Right atrium auricular region (tissue), 2 donors: Measurements from ENCODE around the gene PARVG. TPM values are rescaled to one million over a fixed set of nuclear protein-coding genes. Genes with fewer than 3 reads are reported as not detected.

ENCODE experiments used
- DNase-seq: peaks from one replicate; pipeline ENCODE4 v3.0.0-alpha.2; 2019; ENCODE audit warnings: low spot score
- H3K27ac ChIP-seq, 2 donors: fragments of 200-600 bp; sonication (generic); 1 replicate in 1 of 2; 2 replicates in 1 of 2; pipeline ENCODE4 v1.5.1; 2016 to 2019
- H3K27me3 ChIP-seq, 2 donors: fragments of 200-600 bp; sonication (generic); one replicate each; pipeline versions ENCODE4 v1.5.1 to v1.6.0; 2017 to 2019
- H3K36me3 ChIP-seq: fragments of 200-600 bp; sonication (generic); one replicate; pipeline ENCODE4 v1.5.1; 2016
- H3K4me1 ChIP-seq, 2 donors: fragments of 200-600 bp; sonication (generic); one replicate each; pipeline versions ENCODE4 v1.5.1 to v1.6.0; 2017 to 2019
- H3K4me3 ChIP-seq, 2 donors: fragments of 200-600 bp; sonication (generic); 1 replicate in 1 of 2; 2 replicates in 1 of 2; pipeline ENCODE4 v1.5.1; 2017 to 2019; ENCODE audit warnings: mild to moderate bottlenecking in 1 of 2, moderate library complexity in 1 of 2
- H3K9me3 ChIP-seq, 2 donors: fragments of 200-600 bp; sonication (generic); one replicate each; pipeline ENCODE4 v1.5.1; 2019
- total RNA-seq, 2 donors: library from RNA; depleted of rRNA; stranded (reverse); fragments of >200 nt; gene quantifications; one replicate each; pipeline ENCODE4 v1.1.0, GENCODE V29; 2016
- TF ChIP-seq, protein P1 (sequence below), 2 donors: fragments of 200-600 bp; sonication (generic); IDR thresholded peaks; one replicate each; pipeline ENCODE4 v1.5.1; 2019; ENCODE audit warnings: antibody characterized with exemption in 2 of 2

The PARVG gene
- total RNA-seq, 2 donors from 2014 or later = 2.1 to 7.2 TPM

DNA sequence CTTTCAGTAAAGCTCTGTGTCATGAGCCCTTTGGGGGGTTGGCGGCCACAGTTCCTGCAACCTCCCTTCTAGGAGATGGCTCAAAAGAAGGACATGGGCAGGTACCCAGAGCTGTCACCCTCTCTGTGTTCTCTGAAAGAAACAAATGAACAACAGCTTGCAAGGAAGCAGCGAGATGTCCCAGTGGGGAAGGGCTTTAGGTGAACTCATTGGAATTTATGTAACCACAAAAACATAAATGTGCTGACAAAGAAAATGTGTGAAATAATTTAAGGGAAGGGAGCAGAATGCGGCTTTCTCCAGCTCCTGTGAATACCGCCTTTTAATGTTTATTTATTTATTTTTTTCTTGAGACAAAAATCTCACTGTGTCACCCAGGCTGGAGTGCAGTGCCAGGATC, 3.3 kb downstream of the PARVG start:
- no peak for DNase-seq
- TF ChIP-seq, protein P1, sequence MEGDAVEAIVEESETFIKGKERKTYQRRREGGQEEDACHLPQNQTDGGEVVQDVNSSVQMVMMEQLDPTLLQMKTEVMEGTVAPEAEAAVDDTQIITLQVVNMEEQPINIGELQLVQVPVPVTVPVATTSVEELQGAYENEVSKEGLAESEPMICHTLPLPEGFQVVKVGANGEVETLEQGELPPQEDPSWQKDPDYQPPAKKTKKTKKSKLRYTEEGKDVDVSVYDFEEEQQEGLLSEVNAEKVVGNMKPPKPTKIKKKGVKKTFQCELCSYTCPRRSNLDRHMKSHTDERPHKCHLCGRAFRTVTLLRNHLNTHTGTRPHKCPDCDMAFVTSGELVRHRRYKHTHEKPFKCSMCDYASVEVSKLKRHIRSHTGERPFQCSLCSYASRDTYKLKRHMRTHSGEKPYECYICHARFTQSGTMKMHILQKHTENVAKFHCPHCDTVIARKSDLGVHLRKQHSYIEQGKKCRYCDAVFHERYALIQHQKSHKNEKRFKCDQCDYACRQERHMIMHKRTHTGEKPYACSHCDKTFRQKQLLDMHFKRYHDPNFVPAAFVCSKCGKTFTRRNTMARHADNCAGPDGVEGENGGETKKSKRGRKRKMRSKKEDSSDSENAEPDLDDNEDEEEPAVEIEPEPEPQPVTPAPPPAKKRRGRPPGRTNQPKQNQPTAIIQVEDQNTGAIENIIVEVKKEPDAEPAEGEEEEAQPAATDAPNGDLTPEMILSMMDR (IDR thresholded peaks at IDR 0.05) = no peak
- Histone ChIP-seq H3K27me3 (no peaks in the 10 kb centered on the region), H3K27ac (no peak overlapping the region), H3K4me1 (no peaks in the 10 kb centered on the region), H3K9me3 (no peaks in the 10 kb centered on the region), H3K36me3 (no peaks in the 10 kb centered on the region), H3K4me3 (no peak overlapping the region)

DNA sequence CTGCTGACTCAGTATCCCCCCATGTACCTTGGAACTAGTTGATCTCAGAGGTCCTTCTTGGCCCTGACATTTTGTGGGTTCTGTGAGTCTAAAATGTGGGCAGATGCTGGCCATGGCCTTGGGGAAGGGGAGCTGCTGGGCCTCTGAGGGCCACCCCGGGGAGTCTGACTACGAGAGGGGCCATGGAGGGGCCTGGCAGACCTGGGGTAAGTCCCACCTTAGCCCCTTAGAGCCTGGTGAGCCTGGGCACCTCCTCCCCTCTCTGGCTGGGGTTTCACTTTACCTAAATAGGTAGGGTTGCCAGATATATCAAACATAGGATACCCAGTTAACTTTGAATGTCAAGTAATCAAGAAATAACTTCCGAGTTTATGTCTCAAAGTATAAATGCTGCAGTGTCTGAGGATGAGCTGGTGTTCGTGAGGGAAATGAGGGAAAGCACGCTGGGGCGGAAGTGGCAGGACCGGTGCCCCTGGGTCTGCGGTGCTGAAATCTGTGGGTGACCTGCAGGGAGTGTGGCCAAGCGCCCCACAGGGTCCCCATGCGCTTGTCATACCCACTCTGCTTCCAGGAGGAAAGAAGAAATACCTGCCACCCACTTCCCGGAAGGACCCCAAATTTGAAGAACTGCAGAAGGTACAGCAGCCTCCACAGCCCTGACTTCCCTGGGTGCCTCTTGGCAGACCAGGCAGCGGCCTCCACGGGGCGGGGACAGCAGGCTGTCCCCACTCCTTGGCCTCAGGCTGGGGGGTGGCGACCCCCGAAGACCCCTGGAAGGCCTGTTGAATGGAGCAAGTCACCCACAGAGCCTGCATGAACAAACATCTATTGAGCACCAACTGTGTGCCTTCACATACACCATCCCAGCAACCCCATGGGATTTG, 4.8 kb downstream of the PARVG start:
- no peak for DNase-seq
- Histone ChIP-seq H3K27ac (no peak overlapping the region), H3K27me3 (no peaks in the 10 kb centered on the region), H3K9me3 (no peaks in the 10 kb centered on the region), H3K36me3 (no peaks in the 10 kb centered on the region), H3K4me1 (no peaks in the 10 kb centered on the region), H3K4me3 (no peak overlapping the region)
- TF ChIP-seq, protein P1 (IDR thresholded peaks at IDR 0.05) = no peak

DNA sequence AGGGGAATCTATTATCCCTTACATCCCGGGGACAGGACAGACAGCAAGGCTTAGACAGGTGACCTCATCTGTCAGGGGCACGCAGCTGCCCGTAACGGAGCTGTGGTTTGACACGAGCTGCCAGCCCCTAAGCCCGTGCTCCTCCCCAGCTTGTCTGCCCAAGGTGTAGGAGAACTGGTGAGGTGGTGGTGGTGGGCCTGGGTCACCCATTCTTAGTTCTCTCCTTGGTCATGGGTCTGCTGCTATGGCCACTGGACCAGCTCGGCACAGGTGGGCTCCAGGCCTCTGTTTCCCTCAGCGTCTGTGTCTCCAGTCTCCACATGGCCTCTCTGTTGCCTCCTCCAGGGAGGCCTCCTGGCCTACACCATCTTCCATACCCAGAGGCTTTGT, 5.4 kb downstream of the PARVG start:
- H3K27me3 ChIP-seq = no peaks in the 10 kb centered on the region
- H3K9me3 ChIP-seq = no peaks in the 10 kb centered on the region
- no peak for DNase-seq
- TF ChIP-seq, protein P1 (IDR thresholded peaks at IDR 0.05) = no peak
- no peak overlapping the region for H3K27ac ChIP-seq
- no peaks in the 10 kb centered on the region for H3K36me3 ChIP-seq
- H3K4me3 ChIP-seq = no peak overlapping the region
- no peaks in the 10 kb centered on the region for H3K4me1 ChIP-seq

DNA sequence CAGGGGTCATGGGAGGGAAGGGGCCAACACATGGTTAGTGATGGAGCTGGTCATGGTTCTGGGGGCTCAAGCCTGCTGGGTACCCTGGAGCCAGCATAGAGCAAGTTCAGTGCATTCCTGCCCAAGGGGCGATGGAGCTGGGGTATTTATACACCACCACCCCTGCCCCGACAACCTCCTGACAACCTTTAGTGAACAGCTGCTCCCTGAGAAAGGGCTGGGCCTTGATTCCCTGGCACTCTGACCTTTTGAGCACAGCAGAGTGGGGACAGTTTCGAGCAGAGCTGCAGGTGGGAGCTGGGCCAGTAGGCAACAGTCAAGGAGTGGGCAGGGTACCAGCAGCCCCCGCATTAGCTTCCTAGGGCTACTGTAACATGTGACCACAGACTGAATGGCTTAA, 6.0 kb downstream of the PARVG start:
- no peak overlapping the region for H3K4me3 ChIP-seq
- TF ChIP-seq, protein P1 (IDR thresholded peaks at IDR 0.05) = no peak
- no peaks in the 10 kb centered on the region for H3K9me3 ChIP-seq
- no peaks in the 10 kb centered on the region for H3K27me3 ChIP-seq
- H3K36me3 ChIP-seq = no peaks in the 10 kb centered on the region
- no peaks in the 10 kb centered on the region for H3K4me1 ChIP-seq
- no peak for DNase-seq
- no peak overlapping the region for H3K27ac ChIP-seq

DNA sequence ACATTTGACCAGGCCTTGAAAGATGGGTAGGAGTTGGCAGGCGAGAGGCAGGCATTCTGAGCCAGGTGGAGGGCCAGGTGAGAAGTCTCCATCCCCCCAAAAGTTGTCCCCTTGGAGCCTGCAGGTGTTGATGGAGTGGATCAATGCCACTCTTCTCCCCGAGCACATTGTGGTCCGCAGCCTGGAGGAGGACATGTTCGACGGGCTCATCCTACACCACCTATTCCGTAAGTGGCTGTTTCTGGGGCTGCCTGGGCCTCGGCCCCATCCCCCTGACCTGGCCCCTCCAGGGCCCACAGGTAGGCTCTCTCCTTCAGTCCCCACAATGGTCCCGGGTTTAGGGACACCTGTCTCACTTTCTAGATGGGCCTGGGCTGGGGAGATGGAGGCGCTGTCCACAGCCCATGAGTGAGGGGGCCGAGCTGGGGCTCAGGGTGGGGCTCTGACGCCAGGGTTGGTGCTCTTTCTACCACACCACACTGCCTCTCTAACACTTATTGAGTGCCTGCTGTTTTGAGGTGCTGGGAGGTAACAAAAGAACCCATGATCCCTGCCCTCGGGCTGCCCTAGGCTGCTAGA, 7.0 kb downstream of the PARVG start:
- Histone ChIP-seq H3K36me3 (no peaks in the 10 kb centered on the region), H3K27ac (no peak overlapping the region), H3K4me3 (no peak overlapping the region), H3K9me3 (no peaks in the 10 kb centered on the region), H3K4me1 (no peaks in the 10 kb centered on the region), H3K27me3 (no peaks in the 10 kb centered on the region)
- no peak for DNase-seq
- TF ChIP-seq, protein P1 (IDR thresholded peaks at IDR 0.05) = no peak
